ENCODE results near the gene TEAD3. TPM values are rescaled to one million over a fixed set of nuclear protein-coding genes. Genes with fewer than 3 reads are reported as not detected.
A peak's percentile ranks its signal among the peaks of the same experiment; 100 is the strongest.

Gene TEAD3
- total RNA-seq, 1 donor from 2014 or later: 23.8 TPM

DNA sequence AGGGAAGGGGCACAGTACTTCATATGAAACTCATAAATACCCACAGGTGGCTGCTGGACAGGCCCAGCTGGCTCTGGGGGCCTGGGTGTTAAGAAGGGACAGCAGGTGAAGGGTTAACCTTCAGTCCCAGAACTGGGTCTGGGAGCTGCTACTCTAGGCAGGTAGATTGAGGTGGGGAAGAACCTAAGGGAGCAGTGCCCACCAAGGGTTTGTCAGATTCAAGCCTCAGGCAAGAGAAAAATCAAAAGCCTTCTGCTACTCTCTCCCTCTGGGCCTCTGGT, 23.1 kb downstream of the TEAD3 start:
- Histone ChIP-seq H3K4me3 (ENCODE audit: low read depth, low read length) (no peak overlapping the region), H3K27me3 (ENCODE audit: control insufficient read depth, insufficient read depth, low read length) (no peaks in the 10 kb centered on the region), H3K36me3 (ENCODE audit: control insufficient read depth, insufficient read depth, low read length) (peaks cover 4% of the 10 kb centered on the region)
- no peak for DNase-seq (ENCODE audit: low read depth)
- TF ChIP-seq, protein P1, sequence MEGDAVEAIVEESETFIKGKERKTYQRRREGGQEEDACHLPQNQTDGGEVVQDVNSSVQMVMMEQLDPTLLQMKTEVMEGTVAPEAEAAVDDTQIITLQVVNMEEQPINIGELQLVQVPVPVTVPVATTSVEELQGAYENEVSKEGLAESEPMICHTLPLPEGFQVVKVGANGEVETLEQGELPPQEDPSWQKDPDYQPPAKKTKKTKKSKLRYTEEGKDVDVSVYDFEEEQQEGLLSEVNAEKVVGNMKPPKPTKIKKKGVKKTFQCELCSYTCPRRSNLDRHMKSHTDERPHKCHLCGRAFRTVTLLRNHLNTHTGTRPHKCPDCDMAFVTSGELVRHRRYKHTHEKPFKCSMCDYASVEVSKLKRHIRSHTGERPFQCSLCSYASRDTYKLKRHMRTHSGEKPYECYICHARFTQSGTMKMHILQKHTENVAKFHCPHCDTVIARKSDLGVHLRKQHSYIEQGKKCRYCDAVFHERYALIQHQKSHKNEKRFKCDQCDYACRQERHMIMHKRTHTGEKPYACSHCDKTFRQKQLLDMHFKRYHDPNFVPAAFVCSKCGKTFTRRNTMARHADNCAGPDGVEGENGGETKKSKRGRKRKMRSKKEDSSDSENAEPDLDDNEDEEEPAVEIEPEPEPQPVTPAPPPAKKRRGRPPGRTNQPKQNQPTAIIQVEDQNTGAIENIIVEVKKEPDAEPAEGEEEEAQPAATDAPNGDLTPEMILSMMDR (IDR thresholded peaks at IDR 0.05; ENCODE audit: insufficient read depth, low read length, poor library complexity, severe bottlenecking): no peak

DNA sequence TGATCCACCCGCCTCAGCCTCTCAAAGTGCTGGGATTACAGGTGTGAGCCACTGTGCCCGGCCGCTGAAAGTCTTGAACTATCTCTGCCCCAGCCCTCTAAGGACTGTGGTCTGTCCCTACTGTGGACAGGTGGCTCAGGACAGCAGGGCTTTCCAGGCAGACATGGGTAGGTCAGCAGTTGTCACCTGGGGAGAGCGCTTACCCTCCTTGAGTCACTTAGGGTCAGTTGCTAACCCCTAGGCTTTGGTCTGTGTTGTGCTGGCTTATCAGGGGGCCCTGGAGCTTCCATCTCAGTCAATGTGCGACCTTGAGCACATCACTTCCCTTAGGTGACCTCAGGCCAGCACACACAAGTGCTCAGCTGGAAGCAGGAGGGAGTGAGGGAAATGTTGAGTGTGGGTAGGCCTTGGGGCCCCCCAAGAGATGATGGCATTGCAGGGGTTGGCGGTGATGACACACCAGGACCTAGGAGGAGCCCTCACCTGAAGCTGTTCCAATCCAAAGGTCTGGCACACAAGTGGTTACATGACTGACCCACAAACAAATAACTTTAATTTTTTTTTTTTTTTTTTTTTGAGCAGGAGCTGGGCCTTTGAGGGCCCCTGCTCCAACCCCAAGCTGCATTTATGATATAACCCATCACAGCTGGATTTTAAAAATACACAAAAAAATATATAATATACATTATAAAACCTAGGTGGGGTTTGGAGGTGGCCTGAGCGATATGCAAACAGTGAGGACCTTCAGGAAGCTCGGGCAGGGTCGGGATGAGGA, 23.6 kb downstream of the TEAD3 start:
- TF ChIP-seq, protein P1 (IDR thresholded peaks at IDR 0.05; ENCODE audit: insufficient read depth, low read length, poor library complexity, severe bottlenecking): no peak
- Histone ChIP-seq H3K27me3 (ENCODE audit: control insufficient read depth, insufficient read depth, low read length) (no peaks in the 10 kb centered on the region), H3K4me3 (ENCODE audit: low read depth, low read length) (no peak overlapping the region), H3K36me3 (ENCODE audit: control insufficient read depth, insufficient read depth, low read length) (peaks cover 4% of the 10 kb centered on the region)
- no peak for DNase-seq (ENCODE audit: low read depth)

DNA sequence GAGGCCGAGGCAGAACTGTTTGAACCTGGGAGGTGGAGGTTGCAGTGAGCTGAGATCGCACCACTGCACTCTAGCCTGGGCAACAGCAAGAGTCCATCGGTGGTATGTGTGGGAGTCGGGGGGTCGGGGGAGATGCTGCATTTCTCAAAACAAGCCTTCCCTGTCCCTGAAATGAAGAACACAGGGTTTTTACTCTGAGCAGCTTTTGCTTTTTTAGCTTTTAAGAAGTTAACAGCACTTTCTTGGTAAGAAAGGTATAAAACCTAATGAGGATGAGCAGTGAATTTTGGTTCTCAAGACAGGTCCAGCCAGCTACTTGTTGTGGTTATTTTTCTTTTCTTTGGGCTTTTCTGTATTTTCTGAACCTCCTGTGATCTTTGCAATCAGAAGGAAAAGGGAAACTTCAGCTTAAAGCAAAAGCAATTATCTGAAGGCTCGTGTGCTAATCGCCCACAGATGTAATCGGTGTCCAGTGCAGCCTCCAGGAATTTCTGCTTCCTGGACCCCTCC, 25.0 kb downstream of the TEAD3 start:
- H3K27me3 ChIP-seq (ENCODE audit: control insufficient read depth, insufficient read depth, low read length): no peaks in the 10 kb centered on the region
- H3K36me3 ChIP-seq (ENCODE audit: control insufficient read depth, insufficient read depth, low read length): peaks cover 4% of the 10 kb centered on the region
- TF ChIP-seq, protein P1 (IDR thresholded peaks at IDR 0.05; ENCODE audit: insufficient read depth, low read length, poor library complexity, severe bottlenecking): no peak
- no peak overlapping the region for H3K4me3 ChIP-seq (ENCODE audit: low read depth, low read length)
- no peak for DNase-seq (ENCODE audit: low read depth)

DNA sequence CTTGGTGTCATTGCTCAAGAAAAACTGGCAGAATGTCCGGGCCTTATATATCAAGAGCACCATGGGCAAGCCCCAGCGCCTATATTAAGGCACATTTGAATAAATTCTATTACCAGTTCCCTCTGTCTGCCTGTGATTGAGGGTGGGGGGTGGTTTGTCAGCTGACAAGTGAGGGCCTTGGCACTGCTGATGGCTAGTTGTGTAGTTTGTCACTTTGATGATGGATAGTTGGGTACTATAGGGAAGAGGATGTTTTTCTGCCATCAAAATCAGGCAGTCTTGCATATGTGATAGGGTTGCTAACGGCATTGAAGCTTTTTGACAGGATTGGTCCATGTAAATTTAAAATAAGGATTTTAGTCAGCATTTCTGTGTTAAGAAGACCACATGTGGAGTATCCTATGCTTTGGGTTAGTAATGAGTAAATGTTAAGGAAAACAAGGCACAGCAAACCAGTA, 26.2 kb downstream of the TEAD3 start:
- Histone ChIP-seq H3K4me3 (ENCODE audit: low read depth, low read length) (no peak overlapping the region), H3K27me3 (ENCODE audit: control insufficient read depth, insufficient read depth, low read length) (no peaks in the 10 kb centered on the region), H3K36me3 (ENCODE audit: control insufficient read depth, insufficient read depth, low read length) (peaks cover 4% of the 10 kb centered on the region)
- TF ChIP-seq, protein P1 (IDR thresholded peaks at IDR 0.05; ENCODE audit: insufficient read depth, low read length, poor library complexity, severe bottlenecking): no peak
- DNase-seq (ENCODE audit: low read depth): no peak

DNA sequence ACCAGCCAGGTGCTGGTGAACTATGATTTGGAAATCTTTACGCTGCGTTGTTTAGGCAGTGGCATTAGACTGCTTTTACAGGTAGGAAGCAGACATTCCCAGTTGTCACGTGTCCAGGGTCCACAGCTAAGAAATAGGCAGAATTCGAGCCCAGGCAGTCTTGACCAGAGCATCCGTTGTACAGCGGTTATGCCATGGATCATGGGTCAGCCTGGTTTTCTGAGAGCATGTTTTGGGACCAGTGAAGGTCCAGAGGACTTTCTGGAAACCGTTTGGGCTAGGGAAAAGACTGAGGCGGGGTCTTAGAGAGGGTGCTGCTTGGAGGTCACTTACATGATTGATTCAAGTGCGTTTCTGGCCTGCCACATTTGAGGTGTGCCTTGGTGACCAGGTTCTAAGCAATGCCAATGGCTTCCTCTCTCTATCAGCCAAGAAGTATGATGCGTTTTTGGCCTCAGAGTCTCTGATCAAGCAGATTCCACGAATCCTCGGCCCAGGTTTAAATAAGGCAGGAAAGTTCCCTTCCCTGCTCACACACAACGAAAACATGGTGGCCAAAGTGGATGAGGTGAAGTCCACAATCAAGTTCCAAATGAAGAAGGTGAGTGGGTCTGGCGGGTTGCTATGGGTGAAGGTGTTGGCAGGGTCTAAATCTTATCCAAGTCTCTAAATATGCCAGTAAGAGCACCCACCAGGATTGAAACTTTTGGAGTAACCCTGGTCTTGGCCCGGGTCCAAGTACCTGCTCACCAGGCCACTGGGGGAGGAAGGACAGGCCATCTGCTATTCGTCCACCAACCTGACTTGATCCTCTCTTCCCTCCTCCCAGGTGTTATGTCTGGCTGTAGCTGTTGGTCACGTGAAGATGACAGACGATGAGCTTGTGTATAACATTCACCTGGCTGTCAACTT, 26.9 kb downstream of the TEAD3 start:
- Histone ChIP-seq H3K36me3 (ENCODE audit: control insufficient read depth, insufficient read depth, low read length) (peaks cover 4% of the 10 kb centered on the region), H3K4me3 (ENCODE audit: low read depth, low read length) (peak overlapping the region; percentile 93), H3K27me3 (ENCODE audit: control insufficient read depth, insufficient read depth, low read length) (no peaks in the 10 kb centered on the region)
- TF ChIP-seq, protein P1 (IDR thresholded peaks at IDR 0.05; ENCODE audit: insufficient read depth, low read length, poor library complexity, severe bottlenecking): no peak
- no peak for DNase-seq (ENCODE audit: low read depth)

Data from kidney epithelial cell (primary cell).